ENCODE measurements around the gene GABRG3.

The GABRG3 gene

GRCh38 chr15:27448986-27449385, 478.0 kb downstream of the GABRG3 start:
- Histone ChIP-seq H3K36me3 (ENCODE audit: control insufficient read depth in 5 of 5, insufficient read depth in 5 of 5, low read length in 5 of 5) (no peaks in the 10 kb centered on the region), H3K4me3 (ENCODE audit: low read depth in 1 of 5, low read length in 5 of 5) (no peak overlapping the region), H3K9ac (ENCODE audit: low read length in 5 of 5) (no peak overlapping the region), H3K27ac (ENCODE audit: low read depth, low read length) (no peak overlapping the region), H3K27me3 (ENCODE audit: control insufficient read depth in 5 of 5, insufficient read depth in 4 of 5, low read length in 5 of 5) (no peaks in the 10 kb centered on the region), H3K9me3 (ENCODE audit: control insufficient read depth in 5 of 5, low read length in 5 of 5) (peaks cover 0 to 6% (median 0%) of the 10 kb centered on the region in 5 donors), H3K4me1 (ENCODE audit: control insufficient read depth in 5 of 5, insufficient read depth in 5 of 5, low read length in 5 of 5) (no peaks in the 10 kb centered on the region)

- Histone ChIP-seq H3K27me3 (ENCODE audit: control insufficient read depth in 5 of 5, insufficient read depth in 4 of 5, low read length in 5 of 5) (no peaks in the 10 kb centered on the region), H3K27ac (ENCODE audit: low read depth, low read length) (no peak overlapping the region), H3K9ac (ENCODE audit: low read length in 5 of 5) (no peak overlapping the region), H3K36me3 (ENCODE audit: control insufficient read depth in 5 of 5, insufficient read depth in 5 of 5, low read length in 5 of 5) (no peaks in the 10 kb centered on the region), H3K4me1 (ENCODE audit: control insufficient read depth in 5 of 5, insufficient read depth in 5 of 5, low read length in 5 of 5) (no peaks in the 10 kb centered on the region), H3K4me3 (ENCODE audit: low read depth in 1 of 5, low read length in 5 of 5) (no peak overlapping the region), H3K9me3 (ENCODE audit: control insufficient read depth in 5 of 5, low read length in 5 of 5) (peaks cover 0 to 6% (median 0%) of the 10 kb centered on the region in 5 donors)
Measured at GRCh38 chr15:27449941-27450340, 479.0 kb downstream of the GABRG3 start.

DNA sequence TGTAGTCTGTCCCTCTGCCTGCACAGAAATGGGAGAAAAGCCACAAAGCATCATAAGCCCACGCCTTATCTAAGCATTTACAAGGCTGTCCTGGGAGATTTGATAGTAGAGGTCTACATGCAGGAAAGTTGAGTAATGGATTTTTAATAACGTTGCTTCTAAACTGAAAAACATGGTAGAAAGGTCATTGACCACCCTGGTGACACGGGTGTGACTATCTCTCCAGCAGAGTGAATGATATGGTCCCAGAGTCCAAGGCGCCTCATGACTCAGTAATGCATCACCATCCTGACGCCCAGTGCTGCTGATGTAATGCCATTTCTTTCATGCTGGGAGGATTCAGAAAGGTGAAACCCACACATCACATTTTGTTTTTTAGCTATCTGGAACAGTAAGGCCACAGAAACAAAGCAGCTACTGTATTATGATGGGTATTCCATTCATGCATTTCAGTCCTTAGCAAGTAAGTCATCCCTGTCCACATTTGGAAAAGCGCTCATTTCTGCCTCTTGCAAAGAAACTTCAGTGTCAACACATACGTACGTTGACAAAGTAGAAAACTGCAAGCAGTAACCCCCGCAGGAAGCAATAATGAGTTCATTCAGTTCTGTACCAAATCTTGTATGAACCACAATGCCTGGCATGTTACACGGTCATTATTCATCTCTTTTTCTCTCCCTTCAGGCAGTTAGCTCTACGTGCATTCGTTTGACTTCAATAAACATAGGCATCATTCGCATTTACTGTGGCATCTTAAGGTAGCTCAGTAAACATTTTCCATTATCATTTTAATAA, 483.5 kb downstream of the GABRG3 start:
- Histone ChIP-seq H3K36me3 (ENCODE audit: control insufficient read depth in 5 of 5, insufficient read depth in 5 of 5, low read length in 5 of 5) (no peaks in the 10 kb centered on the region), H3K27me3 (ENCODE audit: control insufficient read depth in 5 of 5, insufficient read depth in 4 of 5, low read length in 5 of 5) (no peaks in the 10 kb centered on the region), H3K4me1 (ENCODE audit: control insufficient read depth in 5 of 5, insufficient read depth in 5 of 5, low read length in 5 of 5) (peaks cover 0 to 2% (median 0%) of the 10 kb centered on the region in 5 donors), H3K9ac (ENCODE audit: low read length in 5 of 5) (no peak overlapping the region), H3K27ac (ENCODE audit: low read depth, low read length) (no peak overlapping the region), H3K4me3 (ENCODE audit: low read depth in 1 of 5, low read length in 5 of 5) (no peak overlapping the region), H3K9me3 (ENCODE audit: control insufficient read depth in 5 of 5, low read length in 5 of 5) (no peaks in the 10 kb centered on the region)

GRCh38 chr15:27456807-27457206, 485.8 kb downstream of the GABRG3 start:
- Histone ChIP-seq H3K4me3 (ENCODE audit: low read depth in 1 of 5, low read length in 5 of 5) (no peak overlapping the region), H3K27ac (ENCODE audit: low read depth, low read length) (no peak overlapping the region), H3K9ac (ENCODE audit: low read length in 5 of 5) (no peak overlapping the region), H3K27me3 (ENCODE audit: control insufficient read depth in 5 of 5, insufficient read depth in 4 of 5, low read length in 5 of 5) (no peaks in the 10 kb centered on the region), H3K4me1 (ENCODE audit: control insufficient read depth in 5 of 5, insufficient read depth in 5 of 5, low read length in 5 of 5) (peaks cover 0 to 2% (median 0%) of the 10 kb centered on the region in 5 donors), H3K9me3 (ENCODE audit: control insufficient read depth in 5 of 5, low read length in 5 of 5) (no peaks in the 10 kb centered on the region), H3K36me3 (ENCODE audit: control insufficient read depth in 5 of 5, insufficient read depth in 5 of 5, low read length in 5 of 5) (no peaks in the 10 kb centered on the region)

DNA sequence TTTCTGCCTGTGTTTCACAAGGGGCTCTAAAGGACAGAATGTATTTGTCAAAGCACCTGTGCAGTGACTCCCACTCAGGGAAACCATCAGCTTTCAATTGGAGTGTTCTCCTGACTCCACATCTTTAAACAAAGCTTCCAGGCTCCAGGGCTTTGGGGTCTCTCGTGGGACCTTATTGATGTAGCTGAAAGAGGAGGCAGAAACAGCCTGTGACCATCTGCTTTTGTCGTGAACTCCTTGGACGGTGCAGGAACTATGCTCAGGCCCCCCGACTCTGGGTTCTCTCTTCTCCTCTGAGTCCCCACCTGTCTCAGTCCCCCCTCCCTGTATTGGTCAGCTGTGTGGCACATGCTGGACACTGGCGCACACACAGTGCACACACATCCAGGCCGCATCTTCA, 486.8 kb downstream of the GABRG3 start:
- no peak overlapping the region for H3K27ac ChIP-seq (ENCODE audit: low read depth, low read length)
- H3K9ac ChIP-seq (ENCODE audit: low read length in 5 of 5) = no peak overlapping the region
- no peak overlapping the region for H3K4me3 ChIP-seq (ENCODE audit: low read depth in 1 of 5, low read length in 5 of 5)
- no peaks in the 10 kb centered on the region for H3K36me3 ChIP-seq (ENCODE audit: control insufficient read depth in 5 of 5, insufficient read depth in 5 of 5, low read length in 5 of 5)
- H3K4me1 ChIP-seq (ENCODE audit: control insufficient read depth in 5 of 5, insufficient read depth in 5 of 5, low read length in 5 of 5) = peaks cover 0 to 2% (median 0%) of the 10 kb centered on the region in 5 donors
- H3K27me3 ChIP-seq (ENCODE audit: control insufficient read depth in 5 of 5, insufficient read depth in 4 of 5, low read length in 5 of 5) = no peaks in the 10 kb centered on the region
- no peaks in the 10 kb centered on the region for H3K9me3 ChIP-seq (ENCODE audit: control insufficient read depth in 5 of 5, low read length in 5 of 5)

GRCh38 chr15:27458345-27459084, 487.5 kb downstream of the GABRG3 start:
- Histone ChIP-seq H3K4me1 (ENCODE audit: control insufficient read depth in 5 of 5, insufficient read depth in 5 of 5, low read length in 5 of 5) (peaks cover 0 to 2% (median 0%) of the 10 kb centered on the region in 5 donors), H3K4me3 (ENCODE audit: low read depth in 1 of 5, low read length in 5 of 5) (no peak overlapping the region), H3K27me3 (ENCODE audit: control insufficient read depth in 5 of 5, insufficient read depth in 4 of 5, low read length in 5 of 5) (no peaks in the 10 kb centered on the region), H3K9me3 (ENCODE audit: control insufficient read depth in 5 of 5, low read length in 5 of 5) (no peaks in the 10 kb centered on the region), H3K27ac (ENCODE audit: low read depth, low read length) (no peak overlapping the region), H3K36me3 (ENCODE audit: control insufficient read depth in 5 of 5, insufficient read depth in 5 of 5, low read length in 5 of 5) (no peaks in the 10 kb centered on the region), H3K9ac (ENCODE audit: low read length in 5 of 5) (no peak overlapping the region)

GRCh38 chr15:27459836-27460235, 488.9 kb downstream of the GABRG3 start:
- Histone ChIP-seq H3K4me3 (ENCODE audit: low read depth in 1 of 5, low read length in 5 of 5) (no peak overlapping the region), H3K9me3 (ENCODE audit: control insufficient read depth in 5 of 5, low read length in 5 of 5) (no peaks in the 10 kb centered on the region), H3K36me3 (ENCODE audit: control insufficient read depth in 5 of 5, insufficient read depth in 5 of 5, low read length in 5 of 5) (no peaks in the 10 kb centered on the region), H3K27ac (ENCODE audit: low read depth, low read length) (no peak overlapping the region), H3K4me1 (ENCODE audit: control insufficient read depth in 5 of 5, insufficient read depth in 5 of 5, low read length in 5 of 5) (peaks cover 0 to 2% (median 0%) of the 10 kb centered on the region in 5 donors), H3K9ac (ENCODE audit: low read length in 5 of 5) (no peak overlapping the region), H3K27me3 (ENCODE audit: control insufficient read depth in 5 of 5, insufficient read depth in 4 of 5, low read length in 5 of 5) (no peaks in the 10 kb centered on the region)

DNA sequence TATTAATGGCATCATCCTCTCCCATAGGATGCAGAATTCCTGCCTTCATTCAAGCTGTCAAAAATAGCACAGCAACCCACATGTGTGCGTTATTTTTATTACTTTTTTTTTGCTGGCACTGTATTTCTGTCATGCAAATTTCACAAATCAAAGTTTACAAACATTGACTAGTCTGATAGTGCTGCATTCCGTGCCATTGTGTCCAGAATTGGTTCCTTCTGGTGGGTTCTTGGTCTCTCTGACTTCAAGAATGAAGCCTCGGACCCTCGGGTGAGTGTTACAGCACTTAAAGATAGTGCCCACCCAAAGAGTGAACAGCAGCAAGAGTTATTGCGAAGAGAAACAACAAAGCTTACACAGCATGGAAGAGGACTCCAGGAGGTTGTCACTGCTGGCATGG, 490.2 kb downstream of the GABRG3 start:
- Histone ChIP-seq H3K27me3 (ENCODE audit: control insufficient read depth in 5 of 5, insufficient read depth in 4 of 5, low read length in 5 of 5) (no peaks in the 10 kb centered on the region), H3K36me3 (ENCODE audit: control insufficient read depth in 5 of 5, insufficient read depth in 5 of 5, low read length in 5 of 5) (no peaks in the 10 kb centered on the region), H3K9me3 (ENCODE audit: control insufficient read depth in 5 of 5, low read length in 5 of 5) (no peaks in the 10 kb centered on the region), H3K27ac (ENCODE audit: low read depth, low read length) (no peak overlapping the region), H3K4me3 (ENCODE audit: low read depth in 1 of 5, low read length in 5 of 5) (no peak overlapping the region), H3K4me1 (ENCODE audit: control insufficient read depth in 5 of 5, insufficient read depth in 5 of 5, low read length in 5 of 5) (peaks cover 0 to under 1% (median 0%) of the 10 kb centered on the region in 5 donors), H3K9ac (ENCODE audit: low read length in 5 of 5) (no peak overlapping the region)

DNA sequence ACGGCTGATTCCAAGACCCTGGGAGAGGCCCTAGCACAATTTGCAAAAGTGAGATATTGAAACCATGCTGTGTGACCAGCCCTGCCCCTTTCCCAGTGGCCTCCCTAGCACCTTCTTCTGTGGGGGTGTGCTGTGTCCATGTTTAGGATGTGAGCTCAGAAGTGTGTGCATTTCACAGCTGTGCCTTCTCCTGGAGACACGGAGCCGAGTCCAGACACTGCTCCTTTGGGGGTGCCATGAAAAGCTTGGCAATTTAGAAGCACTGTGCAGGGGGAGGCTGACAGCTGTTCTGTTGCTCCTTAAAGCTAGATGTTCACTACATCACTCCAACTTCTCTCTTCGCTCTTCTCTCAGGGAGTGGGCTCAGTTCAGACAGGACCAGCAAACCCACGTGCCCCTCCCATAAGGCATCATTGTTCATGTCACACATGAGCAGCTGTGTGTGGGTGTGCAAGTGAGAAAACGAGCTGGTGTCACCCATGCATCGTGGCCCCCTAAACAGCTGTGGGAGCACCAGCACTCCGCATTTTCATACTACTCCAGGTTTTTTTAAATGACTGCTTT, 492.6 kb downstream of the GABRG3 start:
- no peaks in the 10 kb centered on the region for H3K27me3 ChIP-seq (ENCODE audit: control insufficient read depth in 5 of 5, insufficient read depth in 4 of 5, low read length in 5 of 5)
- no peaks in the 10 kb centered on the region for H3K4me1 ChIP-seq (ENCODE audit: control insufficient read depth in 5 of 5, insufficient read depth in 5 of 5, low read length in 5 of 5)
- no peak overlapping the region for H3K27ac ChIP-seq (ENCODE audit: low read depth, low read length)
- H3K9ac ChIP-seq (ENCODE audit: low read length in 5 of 5) = no peak overlapping the region
- H3K9me3 ChIP-seq (ENCODE audit: control insufficient read depth in 5 of 5, low read length in 5 of 5) = no peaks in the 10 kb centered on the region
- H3K4me3 ChIP-seq (ENCODE audit: low read depth in 1 of 5, low read length in 5 of 5) = no peak overlapping the region
- H3K36me3 ChIP-seq (ENCODE audit: control insufficient read depth in 5 of 5, insufficient read depth in 5 of 5, low read length in 5 of 5) = no peaks in the 10 kb centered on the region

All from subcutaneous abdominal adipose tissue (tissue), 5 donors.